HG03175 (cell line): ENCODE data around the gene FLAD1.

Experiments used
- ATAC-seq: cut with Tn5 transposase; IDR thresholded peaks from one replicate; pipeline ENCODE4 v1.9.1; 2021; ENCODE audit warnings: mild to moderate bottlenecking, moderate library complexity; ENCODE audit not compliant: unreplicated experiment

Gene FLAD1

GRCh38 chr1:155014709-155015508 is 31.8 kb downstream of the FLAD1 start:
- ATAC-seq, result no peak

- no peak for ATAC-seq
These were observed 32.5 kb downstream of the FLAD1 start for GRCh38 chr1:155015527-155016230.

GRCh38 chr1:155016231-155016831 is 33.2 kb downstream of the FLAD1 start:
- peak; percentile 6 for ATAC-seq

GRCh38 chr1:155017041-155017945 is 34.1 kb downstream of the FLAD1 start:
- ATAC-seq, result peak; percentile 79

- ATAC-seq, result no peak
These were observed 34.8 kb downstream of the FLAD1 start for GRCh38 chr1:155017946-155018316.

- no peak for ATAC-seq
These were observed 35.6 kb downstream of the FLAD1 start for GRCh38 chr1:155018617-155019348.

- ATAC-seq, result no peak
These were observed 36.5 kb downstream of the FLAD1 start for GRCh38 chr1:155019377-155020245.

- no peak for ATAC-seq
These were observed 39.2 kb downstream of the FLAD1 start for GRCh38 chr1:155022136-155022926.

- no peak for ATAC-seq
These were observed 39.7 kb downstream of the FLAD1 start for GRCh38 chr1:155022927-155023236.

- no peak for ATAC-seq
These were observed 40.5 kb downstream of the FLAD1 start for GRCh38 chr1:155023627-155024026.

- no peak for ATAC-seq
These were observed 41.2 kb downstream of the FLAD1 start for GRCh38 chr1:155024315-155024714.

- ATAC-seq, result no peak
These were observed 43.0 kb downstream of the FLAD1 start for GRCh38 chr1:155026154-155026553.

- no peak for ATAC-seq
These were observed 43.4 kb downstream of the FLAD1 start for GRCh38 chr1:155026588-155026987.

- ATAC-seq, result no peak
These were observed 46.5 kb downstream of the FLAD1 start for GRCh38 chr1:155029513-155030242.

- ATAC-seq, result no peak
These were observed 47.2 kb downstream of the FLAD1 start for GRCh38 chr1:155030243-155030795.

GRCh38 chr1:155030899-155031298 is 47.8 kb downstream of the FLAD1 start:
- no peak for ATAC-seq

- ATAC-seq, result no peak
These were observed 49.7 kb downstream of the FLAD1 start for GRCh38 chr1:155032886-155033285.

- ATAC-seq, result no peak
These were observed 50.4 kb downstream of the FLAD1 start, which contains the start of the genes DCST1 and DCST2 for GRCh38 chr1:155033524-155033923. Gene DCST1, plus strand, starts transcription at chr1:155033824. Its CDS starts 213 bp downstream, at chr1:155034037. Gene DCST2, minus strand, starts transcription at chr1:155033781. Its CDS starts 80 bp downstream, at chr1:155033701.
